OCI-LY7 (cell line): ENCODE measurements around the gene SPTBN2. TPM values are rescaled to one million over a fixed set of nuclear protein-coding genes. Genes with fewer than 3 reads are reported as not detected.

Source experiments
- BruUV-seq: library from RNA; stranded (reverse); fragments of 400-500 nt; replicated peaks from 2 replicates; lab custom pipeline; 2021; lab: Mats Ljungman, UMichigan
- CTCF ChIA-PET: fragments of 300-600 bp; sonication (Branson Sonifier 250); formaldehyde crosslinking; loops from one replicate; lab custom pipeline; 2022; ENCODE audit warnings: antibody characterized with exemption; ENCODE audit not compliant: unreplicated experiment; lab: Charles Lee
- POLR2A ChIA-PET: fragments of 300-600 bp; sonication (Branson Sonifier 250); formaldehyde crosslinking; loops from one replicate; lab custom pipeline; 2022; ENCODE audit warnings: antibody characterized with exemption; lab: Charles Lee
- DNase-seq: peaks from one replicate; pipeline ENCODE4 v3.0.0-alpha.2; 2015; ENCODE audit warnings: low spot score
- H2AFZ ChIP-seq: fragments of 200-600 bp; sonication (generic), shearing (Covaris generic); 2 replicates; pipeline ENCODE4 v1.6.1; 2014; ENCODE audit warnings: mild to moderate bottlenecking, antibody characterized with exemption, low read length, moderate library complexity
- H3K27ac ChIP-seq: fragments of 200-600 bp; sonication (generic); 2 replicates; pipeline ENCODE4 v1.5.1; 2014; ENCODE audit warnings: mixed run types, low read depth, mild to moderate bottlenecking, moderate library complexity, low read length, inconsistent platforms; ENCODE audit not compliant: poor library complexity, severe bottlenecking
- H3K36me3 ChIP-seq: fragments of 200-600 bp; sonication (generic); 2 replicates; pipeline ENCODE4 v1.6.1; 2014; ENCODE audit warnings: mild to moderate bottlenecking, antibody characterized with exemption, low read length, moderate library complexity, mixed read lengths; ENCODE audit not compliant: insufficient read depth
- H3K4me1 ChIP-seq: fragments of 200-600 bp; sonication (generic); 2 replicates; pipeline ENCODE4 v1.5.1; 2014; ENCODE audit warnings: mild to moderate bottlenecking, low read length; ENCODE audit not compliant: insufficient read depth, poor library complexity, severe bottlenecking
- H3K4me2 ChIP-seq: fragments of 200-600 bp; sonication (generic); 2 replicates; pipeline ENCODE4 v1.6.1; 2014; ENCODE audit warnings: mild to moderate bottlenecking, low read length
- H3K4me3 ChIP-seq: fragments of 200-600 bp; sonication (generic); 2 replicates; pipeline ENCODE4 v1.5.1; 2014; ENCODE audit warnings: mild to moderate bottlenecking, low read depth, low read length; ENCODE audit not compliant: poor library complexity, severe bottlenecking
- H3K79me2 ChIP-seq: fragments of 200-600 bp; sonication (generic); 2 replicates; pipeline ENCODE4 v1.6.1; 2016; ENCODE audit warnings: low read depth, mild to moderate bottlenecking, low read length, moderate library complexity, mixed read lengths; ENCODE audit not compliant: insufficient read depth
- H3K9me2 ChIP-seq: fragments of 200-600 bp; sonication (generic); 2 replicates; pipeline ENCODE4 v1.6.1; 2016; ENCODE audit warnings: mild to moderate bottlenecking, low read length, mixed read lengths; ENCODE audit not compliant: insufficient read depth
- H3K9me3 ChIP-seq: fragments of 200-600 bp; sonication (generic); 2 replicates; pipeline ENCODE4 v1.6.1; 2014; ENCODE audit warnings: mild to moderate bottlenecking, mixed run types, low read length, mixed read lengths
- H4K20me1 ChIP-seq: fragments of 200-600 bp; sonication (generic); 2 replicates; pipeline ENCODE4 v1.6.1; 2014; ENCODE audit warnings: mild to moderate bottlenecking, antibody characterized with exemption, low read length, moderate library complexity, mixed read lengths; ENCODE audit not compliant: insufficient read depth
- CTCF ChIP-seq: fragments of 200-600 bp; sonication (generic); conservative IDR thresholded peaks from 2 replicates; pipeline ENCODE4 v1.5.1; 2014; ENCODE audit warnings: mild to moderate bottlenecking, antibody characterized with exemption, low read length, moderate library complexity, mixed read lengths
- EZH2phosphoT487 ChIP-seq: fragments of 200-600 bp; sonication (generic); IDR thresholded peaks from 2 replicates; pipeline ENCODE4 v1.6.1; 2018; ENCODE audit warnings: low read depth, borderline replicate concordance, mild to moderate bottlenecking, mixed run types, antibody characterized with exemption, low read length, moderate library complexity, mixed read lengths
- intact Hi-C: fragments of 100-400 bp; cut with micrococcal nuclease; formaldehyde crosslinking; loops from one replicate; pipeline ENCODE4 v1.10.0; 2022; ENCODE audit not compliant: unreplicated experiment
- total RNA-seq, 2 experiments: library from RNA; depleted of rRNA in 1 of 2; stranded (reverse); fragments of >200 nt in 1 of 2; shearing (Covaris generic) in 1 of 2; gene quantifications; 2 replicates each; pipeline ENCODE4 v1.2.3, GENCODE V29; 2014 to 2022

Gene SPTBN2
- total RNA-seq, 2 experiments from 2014 or later, result 16.2 to 25.2 TPM

- BruUV-seq, result no TSS peak
- no peak overlapping the region for H3K27ac ChIP-seq
- intact Hi-C loops, result loop anchor here (10.0 kb wide), 1 partner anchor 282 kb away; the partner anchor contains the start of gene C11orf86
- H2AFZ ChIP-seq, result no peak overlapping the region
- H3K4me3 ChIP-seq, result no peak overlapping the region
- ChIA-PET CTCF (no interaction called here), POLR2A (interaction anchor here (0.5 to 0.8 kb wide), 2 partner anchors 9 to 188 kb away, joined by 3 read pairs; no protein-coding TSS in a partner anchor)
- no peak for DNase-seq
- peaks cover 6% of the 10 kb centered on the region for H3K4me1 ChIP-seq
- no peaks in the 10 kb centered on the region for H4K20me1 ChIP-seq
- H3K9me3 ChIP-seq, result no peaks in the 10 kb centered on the region
- no peaks in the 10 kb centered on the region for H3K79me2 ChIP-seq
- H3K36me3 ChIP-seq, result no peaks in the 10 kb centered on the region
- TF ChIP-seq EZH2phosphoT487, result no peak
- no peak for TF ChIP-seq CTCF
- H3K4me2 ChIP-seq, result no peak overlapping the region
- H3K9me2 ChIP-seq, result no peaks in the 10 kb centered on the region
Measured at GRCh38 chr11:66692871-66693331, 36.1 kb downstream of the SPTBN2 start.

- Histone ChIP-seq H3K9me3 (no peaks in the 10 kb centered on the region), H4K20me1 (no peaks in the 10 kb centered on the region), H3K27ac (no peak overlapping the region), H3K4me3 (no peak overlapping the region), H3K36me3 (no peaks in the 10 kb centered on the region), H3K9me2 (no peaks in the 10 kb centered on the region), H2AFZ (no peak overlapping the region), H3K4me1 (peaks cover 6% of the 10 kb centered on the region), H3K4me2 (no peak overlapping the region), H3K79me2 (no peaks in the 10 kb centered on the region)
- BruUV-seq, result no TSS peak
- POLR2A ChIA-PET, result interaction anchor here (0.5 to 0.8 kb wide), 2 partner anchors 9 to 189 kb away, joined by 3 read pairs; no protein-coding TSS in a partner anchor
- intact Hi-C loops, result loop anchor here (10.0 kb wide), 1 partner anchor 282 kb away; the partner anchor contains the start of gene C11orf86
- DNase-seq, result no peak
- TF ChIP-seq CTCF (no peak), EZH2phosphoT487 (no peak)
- CTCF ChIA-PET, result no interaction called here
Measured at GRCh38 chr11:66692446-66692845, 36.6 kb downstream of the SPTBN2 start.

GRCh38 chr11:66691311-66691980 is 37.6 kb downstream of the SPTBN2 start:
- CTCF ChIA-PET, result no interaction called here
- no peak for DNase-seq
- H3K4me2 ChIP-seq, result no peak overlapping the region
- no peak overlapping the region for H3K4me3 ChIP-seq
- no TSS peak for BruUV-seq
- no peaks in the 10 kb centered on the region for H3K36me3 ChIP-seq
- H3K4me1 ChIP-seq, result peaks cover 6% of the 10 kb centered on the region
- intact Hi-C loops, result loop anchor here (10.0 kb wide), 1 partner anchor 283 kb away; the partner anchor contains the start of gene C11orf86
- TF ChIP-seq CTCF (no peak), EZH2phosphoT487 (no peak)
- no peaks in the 10 kb centered on the region for H4K20me1 ChIP-seq
- POLR2A ChIA-PET, result no interaction called here
- H3K9me3 ChIP-seq, result no peaks in the 10 kb centered on the region
- H2AFZ ChIP-seq, result no peak overlapping the region
- no peaks in the 10 kb centered on the region for H3K79me2 ChIP-seq
- H3K9me2 ChIP-seq, result no peaks in the 10 kb centered on the region
- no peak overlapping the region for H3K27ac ChIP-seq
